Ectodermal cell (in vitro differentiated cells): ENCODE measurements around the gene ORAI3.

Experiments
- H3K27ac ChIP-seq: 2 replicates; pipeline ENCODE4 v1.7.0; 2013; ENCODE audit warnings: mild to moderate bottlenecking, low read depth, low read length; ENCODE audit not compliant: insufficient read depth, poor library complexity, severe bottlenecking
- H3K27me3 ChIP-seq: 2 replicates; pipeline ENCODE4 v1.7.0; 2013; ENCODE audit warnings: mild to moderate bottlenecking, low read length; ENCODE audit not compliant: insufficient read depth, control insufficient read depth, poor library complexity, severe bottlenecking
- H3K36me3 ChIP-seq: one replicate; pipeline ENCODE4 v1.7.0; 2013; ENCODE audit warnings: low read length; ENCODE audit not compliant: control insufficient read depth, insufficient read depth
- H3K4me1 ChIP-seq: one replicate; pipeline ENCODE4 v1.7.0; 2013; ENCODE audit warnings: low read length; ENCODE audit not compliant: control insufficient read depth, insufficient read depth
- H3K4me3 ChIP-seq: 2 replicates; pipeline ENCODE4 v1.7.0; 2013; ENCODE audit warnings: low read depth, low read length, control low read depth; ENCODE audit not compliant: insufficient read depth
- H3K9me3 ChIP-seq: 2 replicates; pipeline ENCODE4 v1.7.0; 2013; ENCODE audit warnings: mild to moderate bottlenecking, low read length, moderate library complexity; ENCODE audit not compliant: control insufficient read depth
- WGBS, 2 experiments: methylation state at CpG; one replicate each; pipeline ENCODE4 v1.1.7; 2013; ENCODE audit warnings: missing lambda C conversion rate in 2 of 2; 5-methylcytosine and 5-hydroxymethylcytosine counted together

The ORAI3 gene

DNA sequence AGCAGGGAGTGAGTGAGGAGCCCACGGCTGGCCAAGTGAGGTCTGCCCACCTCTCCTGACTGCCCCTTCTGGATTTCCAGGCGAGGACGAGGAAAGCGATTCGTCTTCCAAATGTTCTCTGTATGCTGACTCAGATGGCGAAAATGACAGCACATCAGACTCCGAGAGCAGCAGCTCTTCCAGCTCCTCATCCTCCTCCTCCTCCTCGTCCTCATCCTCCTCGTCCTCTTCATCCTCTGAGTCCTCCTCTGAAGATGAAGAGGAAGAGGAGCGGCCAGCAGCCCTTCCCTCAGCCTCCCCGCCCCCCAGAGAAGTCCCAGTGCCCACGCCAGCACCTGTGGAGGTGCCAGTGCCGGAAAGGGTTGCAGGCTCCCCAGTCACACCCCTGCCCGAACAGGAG is 22.4 kb downstream of the ORAI3 start:
- Histone ChIP-seq H3K27me3 (no peaks in the 10 kb centered on the region), H3K9me3 (no peaks in the 10 kb centered on the region), H3K36me3 (peaks cover 65% of the 10 kb centered on the region), H3K4me3 (no peak overlapping the region), H3K4me1 (no peaks in the 10 kb centered on the region), H3K27ac (no peak overlapping the region)
- 91 to 95% methylated on average over 14 of the region's 14 CpGs for WGBS, 2 experiments

GRCh38 chr16:30972872-30973271 is 24.0 kb downstream of the ORAI3 start:
- Histone ChIP-seq H3K27me3 (no peaks in the 10 kb centered on the region), H3K36me3 (peaks cover 62% of the 10 kb centered on the region), H3K4me3 (no peak overlapping the region), H3K9me3 (no peaks in the 10 kb centered on the region), H3K27ac (no peak overlapping the region), H3K4me1 (no peaks in the 10 kb centered on the region)
- 84 to 86% methylated on average over 7 of the region's 7 CpGs for WGBS, 2 experiments

- WGBS, 2 experiments = 94 to 96% methylated on average over 6 of the region's 6 CpGs
- H3K27ac ChIP-seq = no peak overlapping the region
- H3K27me3 ChIP-seq = no peaks in the 10 kb centered on the region
- no peaks in the 10 kb centered on the region for H3K4me1 ChIP-seq
- peaks cover 58% of the 10 kb centered on the region for H3K36me3 ChIP-seq
- H3K4me3 ChIP-seq = no peak overlapping the region
- H3K9me3 ChIP-seq = no peaks in the 10 kb centered on the region
Observed at GRCh38 chr16:30974348-30974747, 25.5 kb downstream of the ORAI3 start.

DNA sequence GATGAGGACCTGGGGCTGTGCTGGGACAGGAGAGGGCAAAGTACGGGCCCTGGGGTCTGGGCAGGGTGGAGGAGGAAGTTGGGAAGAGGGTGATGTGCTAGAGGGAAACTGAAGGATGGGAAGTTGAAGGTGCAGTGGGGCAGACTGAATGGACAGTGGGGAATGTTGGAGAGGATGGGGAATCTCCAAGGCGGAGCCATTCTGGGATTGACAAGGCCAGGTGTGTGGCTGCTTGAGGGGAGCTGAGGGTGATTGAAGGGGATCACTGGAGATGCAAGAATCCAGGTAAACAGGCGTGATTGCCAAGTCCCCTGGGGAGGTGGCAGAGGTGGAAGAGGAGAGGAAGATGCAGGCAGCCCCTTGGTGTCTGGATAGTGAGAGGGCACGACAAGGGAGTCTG is 27.6 kb downstream of the ORAI3 start:
- H3K36me3 ChIP-seq = peaks cover 55% of the 10 kb centered on the region
- no peak overlapping the region for H3K4me3 ChIP-seq
- H3K4me1 ChIP-seq = no peaks in the 10 kb centered on the region
- WGBS, 2 experiments = 94 to 95% methylated on average over 4 of the region's 4 CpGs
- no peaks in the 10 kb centered on the region for H3K9me3 ChIP-seq
- no peaks in the 10 kb centered on the region for H3K27me3 ChIP-seq
- no peak overlapping the region for H3K27ac ChIP-seq

GRCh38 chr16:30977502-30977901 is 28.6 kb downstream of the ORAI3 start:
- no peak overlapping the region for H3K27ac ChIP-seq
- H3K36me3 ChIP-seq = peaks cover 52% of the 10 kb centered on the region
- WGBS, 2 experiments = 85 to 86% methylated on average over 17 of the region's 17 CpGs
- no peaks in the 10 kb centered on the region for H3K27me3 ChIP-seq
- H3K9me3 ChIP-seq = no peaks in the 10 kb centered on the region
- H3K4me3 ChIP-seq = no peak overlapping the region
- H3K4me1 ChIP-seq = no peaks in the 10 kb centered on the region

DNA sequence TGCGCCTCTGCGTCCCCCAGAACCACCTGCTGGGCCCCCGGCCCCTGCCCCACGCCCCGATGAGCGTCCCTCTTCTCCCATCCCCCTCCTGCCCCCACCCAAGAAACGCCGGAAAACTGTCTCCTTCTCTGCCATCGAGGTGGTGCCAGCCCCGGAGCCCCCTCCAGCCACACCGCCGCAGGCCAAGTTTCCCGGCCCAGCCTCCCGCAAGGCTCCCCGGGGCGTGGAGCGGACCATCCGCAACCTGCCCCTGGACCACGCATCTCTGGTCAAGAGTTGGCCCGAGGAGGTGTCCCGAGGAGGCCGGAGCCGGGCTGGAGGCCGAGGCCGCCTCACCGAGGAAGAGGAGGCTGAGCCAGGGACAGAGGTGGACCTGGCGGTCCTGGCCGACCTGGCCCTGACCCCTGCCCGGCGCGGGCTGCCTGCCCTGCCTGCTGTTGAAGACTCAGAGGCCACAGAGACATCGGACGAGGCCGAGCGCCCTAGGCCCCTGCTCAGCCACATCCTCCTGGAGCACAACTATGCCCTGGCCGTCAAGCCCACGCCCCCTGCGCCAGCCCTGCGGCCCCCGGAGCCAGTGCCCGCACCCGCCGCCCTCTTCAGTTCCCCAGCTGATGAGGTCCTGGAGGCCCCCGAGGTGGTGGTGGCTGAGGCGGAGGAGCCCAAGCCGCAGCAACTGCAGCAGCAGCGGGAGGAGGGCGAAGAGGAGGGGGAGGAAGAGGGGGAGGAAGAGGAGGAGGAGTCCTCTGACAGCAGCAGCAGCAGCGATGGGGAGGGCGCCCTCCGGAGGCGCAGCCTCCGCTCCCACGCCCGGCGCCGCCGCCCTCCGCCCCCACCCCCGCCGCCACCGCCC is 30.5 kb downstream of the ORAI3 start:
- H3K27ac ChIP-seq = no peak overlapping the region
- H3K9me3 ChIP-seq = no peaks in the 10 kb centered on the region
- no peaks in the 10 kb centered on the region for H3K27me3 ChIP-seq
- peaks cover 39% of the 10 kb centered on the region for H3K36me3 ChIP-seq
- 96% methylated on average over 62 of the region's 62 CpGs for WGBS, 2 experiments
- no peak overlapping the region for H3K4me3 ChIP-seq
- no peaks in the 10 kb centered on the region for H3K4me1 ChIP-seq

- H3K4me3 ChIP-seq = no peak overlapping the region
- no peak overlapping the region for H3K27ac ChIP-seq
- peaks cover 35% of the 10 kb centered on the region for H3K36me3 ChIP-seq
- H3K27me3 ChIP-seq = no peaks in the 10 kb centered on the region
- H3K9me3 ChIP-seq = no peaks in the 10 kb centered on the region
- peaks cover under 1% of the 10 kb centered on the region for H3K4me1 ChIP-seq
- WGBS, 2 experiments = 95% methylated on average over 15 of the region's 15 CpGs
Observed at GRCh38 chr16:30980023-30980371, 31.1 kb downstream of the ORAI3 start.

GRCh38 chr16:30980434-30980833 is 31.6 kb downstream of the ORAI3 start:
- Histone ChIP-seq H3K4me1 (peaks cover 5% of the 10 kb centered on the region), H3K27me3 (no peaks in the 10 kb centered on the region), H3K27ac (no peak overlapping the region), H3K36me3 (peaks cover 31% of the 10 kb centered on the region), H3K9me3 (no peaks in the 10 kb centered on the region), H3K4me3 (no peak overlapping the region)
- 93 to 94% methylated on average over 29 of the region's 29 CpGs for WGBS, 2 experiments

DNA sequence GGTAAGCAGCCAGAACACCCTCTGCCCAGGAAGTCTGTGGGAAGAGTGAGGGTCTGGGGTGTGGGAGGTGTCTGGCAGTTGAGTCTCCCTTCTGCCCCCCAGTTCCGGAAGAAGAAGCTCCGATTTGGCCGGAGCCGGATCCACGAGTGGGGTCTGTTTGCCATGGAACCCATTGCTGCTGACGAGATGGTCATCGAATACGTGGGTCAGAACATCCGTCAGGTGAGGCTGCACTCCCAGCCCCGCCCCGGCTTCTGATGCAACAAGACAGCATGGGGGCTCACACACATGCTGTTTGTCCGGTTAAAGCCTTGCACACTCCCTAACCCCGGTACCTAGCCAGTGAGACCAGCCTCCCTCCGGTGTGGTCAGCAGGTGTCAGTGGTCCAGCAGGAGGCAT is 32.1 kb downstream of the ORAI3 start:
- H3K9me3 ChIP-seq = no peaks in the 10 kb centered on the region
- H3K36me3 ChIP-seq = peaks cover 27% of the 10 kb centered on the region
- H3K27me3 ChIP-seq = no peaks in the 10 kb centered on the region
- 95 to 96% methylated on average over 14 of the region's 14 CpGs for WGBS, 2 experiments
- peaks cover 7% of the 10 kb centered on the region for H3K4me1 ChIP-seq
- H3K27ac ChIP-seq = no peak overlapping the region
- no peak overlapping the region for H3K4me3 ChIP-seq

- H3K27ac ChIP-seq = no peak overlapping the region
- no peak overlapping the region for H3K4me3 ChIP-seq
- H3K4me1 ChIP-seq = peaks cover 7% of the 10 kb centered on the region
- H3K36me3 ChIP-seq = peaks cover 21% of the 10 kb centered on the region
- H3K9me3 ChIP-seq = no peaks in the 10 kb centered on the region
- no peaks in the 10 kb centered on the region for H3K27me3 ChIP-seq
- 93 to 94% methylated on average over 17 of the region's 17 CpGs for WGBS, 2 experiments
Observed at GRCh38 chr16:30982548-30983288, 33.9 kb downstream of the ORAI3 start.
